Dendritic cell treated with granulocyte-macrophage colony-stimulating factor and Interleukin-4, amounts not matched to agents 40 ng/mL and 50 ng/mL, for 4 days (primary cell): ENCODE results near the gene GLYATL2.

Experiments used
- H3K27ac Mint-ChIP-seq: one replicate; pipeline ENCODE4 v1.8.0; 2022; ENCODE audit warnings: mild to moderate bottlenecking, mixed read lengths
- H3K27me3 Mint-ChIP-seq: one replicate; pipeline ENCODE4 v1.8.0; 2022; ENCODE audit warnings: mild to moderate bottlenecking, mixed read lengths
- H3K36me3 Mint-ChIP-seq: one replicate; pipeline ENCODE4 v1.8.0; 2022; ENCODE audit warnings: low read depth, mixed read lengths
- H3K4me1 Mint-ChIP-seq: one replicate; pipeline ENCODE4 v1.8.0; 2022; ENCODE audit warnings: low read depth, mixed read lengths
- H3K4me3 Mint-ChIP-seq: one replicate; pipeline ENCODE4 v1.8.0; 2022; ENCODE audit warnings: mild to moderate bottlenecking, moderate library complexity, mixed read lengths
- H3K9me3 Mint-ChIP-seq: one replicate; pipeline ENCODE4 v1.8.0; 2022; ENCODE audit warnings: mixed read lengths
- intact Hi-C: fragments of 100-400 bp; cut with micrococcal nuclease; formaldehyde crosslinking; loops from one replicate; pipeline ENCODE4 v1.15.0; 2022

GLYATL2 gene

GRCh38 chr11:58844361-58845005, at the start of gene GLYATL2:
TSS of gene GLYATL2 (minus strand) at chr11:58844704. CDS start at chr11:58839612, 5,092 bp downstream.
- no peak within 1 kb of the TSS for H3K27ac Mint-ChIP-seq
- no peaks in the 10 kb centered on the region for H3K9me3 Mint-ChIP-seq
- H3K27me3 Mint-ChIP-seq: no peaks in the 10 kb centered on the region
- no peak within 1 kb of the TSS for H3K4me3 Mint-ChIP-seq
- intact Hi-C loops: no loop called here
- H3K36me3 Mint-ChIP-seq: no peaks in the 10 kb centered on the region
- no peaks in the 10 kb centered on the region for H3K4me1 Mint-ChIP-seq

- H3K4me3 Mint-ChIP-seq: no peak overlapping the region
- H3K27me3 Mint-ChIP-seq: no peaks in the 10 kb centered on the region
- H3K27ac Mint-ChIP-seq: no peak overlapping the region
- peaks cover 9% of the 10 kb centered on the region for H3K9me3 Mint-ChIP-seq
- H3K36me3 Mint-ChIP-seq: no peaks in the 10 kb centered on the region
- H3K4me1 Mint-ChIP-seq: no peaks in the 10 kb centered on the region
- intact Hi-C loops: no loop called here
Measured at GRCh38 chr11:58893899-58894298, 49.4 kb upstream of the GLYATL2 start.

GRCh38 chr11:58888579-58888978, 44.1 kb upstream of the GLYATL2 start:
- Mint-ChIP-seq H3K27ac (no peak overlapping the region), H3K27me3 (no peaks in the 10 kb centered on the region), H3K36me3 (no peaks in the 10 kb centered on the region), H3K4me1 (no peaks in the 10 kb centered on the region), H3K4me3 (no peak overlapping the region), H3K9me3 (peaks cover 9% of the 10 kb centered on the region)
- intact Hi-C loops: no loop called here

GRCh38 chr11:58887452-58887851, 42.9 kb upstream of the GLYATL2 start:
- no peak overlapping the region for H3K4me3 Mint-ChIP-seq
- no peaks in the 10 kb centered on the region for H3K36me3 Mint-ChIP-seq
- intact Hi-C loops: no loop called here
- no peaks in the 10 kb centered on the region for H3K27me3 Mint-ChIP-seq
- H3K9me3 Mint-ChIP-seq: peaks cover 16% of the 10 kb centered on the region
- no peak overlapping the region for H3K27ac Mint-ChIP-seq
- H3K4me1 Mint-ChIP-seq: no peaks in the 10 kb centered on the region

DNA sequence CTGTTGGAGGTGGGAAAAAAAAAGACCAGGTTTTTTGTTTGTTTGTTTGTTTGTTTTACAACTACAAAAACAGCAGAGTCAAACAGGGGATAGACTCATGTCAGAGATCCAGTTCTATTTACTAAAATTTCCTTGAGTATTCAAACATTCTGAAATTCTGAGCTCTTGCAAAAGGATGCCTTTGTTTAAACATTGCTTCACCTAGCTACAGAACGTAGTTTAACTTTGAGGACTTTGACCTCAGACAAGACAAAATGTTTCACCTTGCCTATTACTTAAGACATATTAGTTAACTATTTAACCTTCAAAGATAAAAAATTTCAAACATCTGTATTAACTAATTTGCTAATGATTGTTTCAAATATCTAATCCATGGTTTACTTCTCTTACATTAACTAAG, 36.1 kb upstream of the GLYATL2 start:
- H3K4me1 Mint-ChIP-seq: no peaks in the 10 kb centered on the region
- no peaks in the 10 kb centered on the region for H3K27me3 Mint-ChIP-seq
- H3K9me3 Mint-ChIP-seq: peaks cover 28% of the 10 kb centered on the region
- no peak overlapping the region for H3K27ac Mint-ChIP-seq
- intact Hi-C loops: no loop called here
- no peak overlapping the region for H3K4me3 Mint-ChIP-seq
- H3K36me3 Mint-ChIP-seq: no peaks in the 10 kb centered on the region

- peaks cover 31% of the 10 kb centered on the region for H3K9me3 Mint-ChIP-seq
- no peak overlapping the region for H3K27ac Mint-ChIP-seq
- H3K4me3 Mint-ChIP-seq: no peak overlapping the region
- no peaks in the 10 kb centered on the region for H3K36me3 Mint-ChIP-seq
- H3K4me1 Mint-ChIP-seq: no peaks in the 10 kb centered on the region
- H3K27me3 Mint-ChIP-seq: no peaks in the 10 kb centered on the region
- intact Hi-C loops: no loop called here
Measured at GRCh38 chr11:58880166-58880565, 35.7 kb upstream of the GLYATL2 start.

- Mint-ChIP-seq H3K27me3 (no peaks in the 10 kb centered on the region), H3K4me3 (no peak overlapping the region), H3K27ac (no peak overlapping the region), H3K36me3 (no peaks in the 10 kb centered on the region), H3K4me1 (no peaks in the 10 kb centered on the region), H3K9me3 (peaks cover 11% of the 10 kb centered on the region)
- intact Hi-C loops: no loop called here
Measured at GRCh38 chr11:58867556-58867955, 23.1 kb upstream of the GLYATL2 start.

GRCh38 chr11:58866788-58867187, 22.3 kb upstream of the GLYATL2 start:
- Mint-ChIP-seq H3K27ac (no peak overlapping the region), H3K4me3 (no peak overlapping the region), H3K9me3 (peaks cover 19% of the 10 kb centered on the region), H3K36me3 (no peaks in the 10 kb centered on the region), H3K4me1 (no peaks in the 10 kb centered on the region), H3K27me3 (peaks cover 2% of the 10 kb centered on the region)
- intact Hi-C loops: no loop called here

DNA sequence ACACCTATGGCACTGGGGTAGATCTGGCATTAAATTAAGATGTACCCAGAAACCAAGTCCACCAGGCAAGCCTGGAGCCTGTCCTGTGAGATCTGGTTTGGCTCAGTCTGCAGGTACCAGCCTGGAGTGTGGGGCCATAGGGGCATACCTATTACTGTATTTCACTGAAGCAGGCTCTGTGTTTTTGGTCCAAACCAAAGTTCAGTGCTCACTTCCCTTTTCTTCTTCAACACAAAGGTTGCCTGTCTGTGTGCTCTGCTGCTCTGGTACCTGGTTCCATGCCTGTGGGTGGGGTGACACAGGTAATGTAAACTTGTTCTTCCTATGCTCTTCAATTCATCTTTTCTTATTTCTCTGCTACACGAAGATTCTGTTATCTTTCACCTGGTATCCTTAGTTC, 19.8 kb upstream of the GLYATL2 start:
- Mint-ChIP-seq H3K4me1 (no peaks in the 10 kb centered on the region), H3K27ac (no peak overlapping the region), H3K4me3 (no peak overlapping the region)

GRCh38 chr11:58863697-58864096, 19.2 kb upstream of the GLYATL2 start:
- Mint-ChIP-seq H3K4me3 (no peak overlapping the region), H3K4me1 (no peaks in the 10 kb centered on the region), H3K27ac (no peak overlapping the region), H3K9me3 (peaks cover 24% of the 10 kb centered on the region), H3K36me3 (no peaks in the 10 kb centered on the region), H3K27me3 (peaks cover 2% of the 10 kb centered on the region)
- intact Hi-C loops: no loop called here

More for the DNA sequence above, 19.8 kb upstream of the GLYATL2 start:
- intact Hi-C loops: no loop called here
- Mint-ChIP-seq H3K27me3 (peaks cover 2% of the 10 kb centered on the region), H3K36me3 (no peaks in the 10 kb centered on the region), H3K9me3 (peaks cover 24% of the 10 kb centered on the region)

- intact Hi-C loops: no loop called here
- H3K27ac Mint-ChIP-seq: no peak overlapping the region
- no peaks in the 10 kb centered on the region for H3K4me1 Mint-ChIP-seq
Measured at GRCh38 chr11:58861533-58861932, 17.0 kb upstream of the GLYATL2 start.

DNA sequence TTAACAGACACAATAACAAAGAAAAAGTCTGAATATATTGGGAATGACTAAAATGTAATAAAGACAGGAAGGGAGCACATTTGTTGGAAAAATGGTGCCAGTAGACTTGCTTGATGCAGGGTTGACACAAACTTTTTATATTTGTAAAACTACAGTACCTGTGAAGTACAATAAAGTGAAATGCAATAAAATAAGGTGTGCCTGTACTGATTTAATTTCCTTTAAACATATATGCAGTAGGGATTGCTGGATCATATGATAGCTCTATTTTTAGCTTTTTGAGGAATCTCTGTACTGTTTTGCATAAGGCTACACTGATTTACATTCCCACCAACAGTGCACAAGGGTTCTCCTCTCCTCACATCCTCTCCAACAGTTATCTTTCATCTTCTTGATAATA, 12.3 kb upstream of the GLYATL2 start:
- no peak overlapping the region for H3K4me3 Mint-ChIP-seq
- intact Hi-C loops: no loop called here
- no peak overlapping the region for H3K27ac Mint-ChIP-seq

More at GRCh38 chr11:58861533-58861932, 17.0 kb upstream of the GLYATL2 start:
- no peaks in the 10 kb centered on the region for H3K36me3 Mint-ChIP-seq
- H3K9me3 Mint-ChIP-seq: peaks cover 24% of the 10 kb centered on the region
- peaks cover 2% of the 10 kb centered on the region for H3K27me3 Mint-ChIP-seq
- no peak overlapping the region for H3K4me3 Mint-ChIP-seq

GRCh38 chr11:58845386-58845785, 882 bp upstream of the GLYATL2 start:
- Mint-ChIP-seq H3K27ac (no peak overlapping the region), H3K27me3 (no peaks in the 10 kb centered on the region), H3K36me3 (no peaks in the 10 kb centered on the region), H3K4me1 (no peaks in the 10 kb centered on the region), H3K4me3 (no peak overlapping the region), H3K9me3 (no peaks in the 10 kb centered on the region)
- intact Hi-C loops: no loop called here

More for the DNA sequence above, 12.3 kb upstream of the GLYATL2 start:
- Mint-ChIP-seq H3K4me1 (no peaks in the 10 kb centered on the region), H3K27me3 (no peaks in the 10 kb centered on the region), H3K36me3 (no peaks in the 10 kb centered on the region), H3K9me3 (peaks cover 6% of the 10 kb centered on the region)

DNA sequence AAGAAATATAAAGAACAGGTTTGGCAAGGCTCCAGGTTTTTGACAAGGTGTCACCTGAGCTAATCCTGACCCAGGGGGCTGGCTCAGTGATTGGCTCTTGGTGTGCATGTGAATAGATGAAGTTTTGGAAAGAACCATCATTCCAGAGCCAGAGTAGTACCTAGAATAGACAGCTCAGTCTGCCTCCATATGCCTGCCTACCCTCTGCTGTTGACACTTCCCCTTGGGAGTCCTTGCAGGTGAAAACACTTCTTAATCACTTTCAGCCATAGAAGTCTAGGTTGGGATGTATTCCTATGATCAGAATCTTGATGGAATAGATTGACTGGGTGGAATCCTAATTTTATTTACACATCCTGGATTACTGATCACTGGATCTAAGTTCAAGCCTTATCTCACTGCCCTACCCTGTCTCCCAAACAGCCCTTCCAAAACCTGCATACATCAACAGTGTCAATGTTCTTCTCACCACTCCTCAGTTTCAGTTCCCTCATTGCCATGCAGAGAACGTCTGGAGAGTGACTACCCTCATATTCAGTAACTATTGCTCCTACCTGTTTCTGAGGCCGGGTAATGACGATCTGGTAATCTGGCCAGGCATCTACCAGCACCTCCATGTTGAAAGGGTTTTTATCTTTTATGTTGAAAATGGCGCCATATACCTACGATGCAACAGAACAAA, 6.7 kb downstream of the GLYATL2 start:
- Mint-ChIP-seq H3K27me3 (no peaks in the 10 kb centered on the region), H3K27ac (no peak overlapping the region), H3K4me3 (no peak overlapping the region), H3K36me3 (no peaks in the 10 kb centered on the region), H3K9me3 (no peaks in the 10 kb centered on the region), H3K4me1 (no peaks in the 10 kb centered on the region)
- intact Hi-C loops: no loop called here
